GM12878 (cell line): ENCODE results near the gene MAST3. TPM values are rescaled to one million over a fixed set of nuclear protein-coding genes. Genes with fewer than 3 reads are reported as not detected.

Experiments used
- ATAC-seq: fragments of 200-7000 bp; cut with Tn5 transposase; 3 replicates; pipeline ENCODE4 v1.9.1; 2020; ENCODE audit warnings: mild to moderate bottlenecking, moderate library complexity
- BruUV-seq: library from RNA; stranded (reverse); fragments of 400-500 nt; replicated peaks from 2 replicates; lab custom pipeline; 2021; lab: Mats Ljungman, UMichigan
- CTCF ChIA-PET: fragments of 300-600 bp; sonication (Branson Sonifier 250); formaldehyde crosslinking; extraction: SDS; loops from one replicate; lab custom pipeline; 2021; ENCODE audit warnings: inconsistent platforms; lab: Yijun Ruan, JAX
- POLR2A ChIA-PET: fragments of 350-600 bp; formaldehyde crosslinking; extraction: SDS; loops from one replicate; lab custom pipeline; 2021; ENCODE audit warnings: inconsistent platforms; lab: Charles Lee
- RAD21 ChIA-PET: fragments of 300-600 bp; sonication (Branson Sonifier 250); formaldehyde crosslinking; loops from one replicate; lab custom pipeline; 2023; ENCODE audit warnings: antibody characterized with exemption; ENCODE audit not compliant: unreplicated experiment; lab: Charles Lee
- SMC1A ChIA-PET: fragments of 300-600 bp; sonication (Branson Sonifier 250); formaldehyde crosslinking; loops from one replicate; lab custom pipeline; 2023; ENCODE audit not compliant: unreplicated experiment, uncharacterized antibody; lab: Charles Lee
- DNase-seq: peaks from one replicate; pipeline ENCODE4 v3.0.0-alpha.2; 2011; ENCODE audit warnings: low read depth, low spot score
- FAIRE-seq: peaks from 3 replicates; lab custom pipeline; 2011; peaks lifted over from hg19 to GRCh38; lab: Jason Lieb, UNC
- H2AFZ ChIP-seq: 2 replicates; pipeline ENCODE4 v1.6.0; 2011; ENCODE audit warnings: low read depth, low read length, control low read depth; ENCODE audit not compliant: control insufficient read depth
- H3K27ac ChIP-seq: 2 replicates; pipeline ENCODE4 v1.5.1; 2011; ENCODE audit warnings: control low read depth; ENCODE audit not compliant: control insufficient read depth, insufficient read depth
- H3K27me3 ChIP-seq, 2 experiments: replicated peaks in 1 of 2; 2 replicates each; pipeline versions ENCODE4 v1.6.0 to v1.6.1; 2011; ENCODE audit warnings: low read length in 1 of 2; ENCODE audit not compliant: control insufficient read depth in 2 of 2, insufficient read depth in 2 of 2
- H3K36me3 ChIP-seq, 2 experiments: 2 replicates each; pipeline ENCODE4 v1.5.1; 2011; ENCODE audit warnings: low read length in 1 of 2; ENCODE audit not compliant: control insufficient read depth in 2 of 2, insufficient read depth in 2 of 2
- H3K4me1 ChIP-seq: 2 replicates; pipeline ENCODE4 v1.6.1; 2011; ENCODE audit warnings: mild to moderate bottlenecking, low read length, moderate library complexity, mixed read lengths; ENCODE audit not compliant: control insufficient read depth, insufficient read depth
- H3K4me2 ChIP-seq: 2 replicates; pipeline ENCODE4 v1.6.0; 2011; ENCODE audit warnings: control low read depth; ENCODE audit not compliant: control insufficient read depth, insufficient read depth
- H3K4me3 ChIP-seq: fragments of 200-600 bp; sonication (generic); 2 replicates; pipeline ENCODE4 v1.5.1; 2016
- H3K79me2 ChIP-seq: 2 replicates; pipeline ENCODE4 v1.6.0; 2011; ENCODE audit warnings: low read length; ENCODE audit not compliant: control insufficient read depth, insufficient read depth
- H3K9ac ChIP-seq: 2 replicates; pipeline ENCODE4 v1.8.0; 2011; ENCODE audit warnings: low read length, control low read depth, mixed read lengths; ENCODE audit not compliant: control insufficient read depth, insufficient read depth
- H3K9me3 ChIP-seq: replicated peaks from 3 replicates; pipeline ENCODE4 v1.5.1; 2011; ENCODE audit warnings: mild to moderate bottlenecking, low read length; ENCODE audit not compliant: control insufficient read depth, insufficient read depth
- H4K20me1 ChIP-seq: 2 replicates; pipeline ENCODE4 v1.6.0; 2011; ENCODE audit not compliant: control insufficient read depth, insufficient read depth
- BRCA1 ChIP-seq: IDR thresholded peaks from 2 replicates; pipeline ENCODE4 v1.6.1; 2011; ENCODE audit warnings: low read depth, low read length, improper control_type of control experiment
- CBX5 ChIP-seq: sonication (generic); IDR thresholded peaks from 2 replicates; pipeline ENCODE4 v1.6.1; 2016; ENCODE audit warnings: low read depth, moderate library complexity, mild to moderate bottlenecking, inconsistent platforms
- FOXM1 ChIP-seq: IDR thresholded peaks from 2 replicates; pipeline ENCODE4 v1.6.1; 2012; ENCODE audit warnings: low read depth, mild to moderate bottlenecking, inconsistent platforms, low read length, moderate library complexity
- IRF3 ChIP-seq: fragments of 450-650 bp; IDR thresholded peaks from 2 replicates; pipeline ENCODE4 v1.6.1; 2014; ENCODE audit warnings: mild to moderate bottlenecking
- MEF2B ChIP-seq: fragments of 450-650 bp; IDR thresholded peaks from 2 replicates; pipeline ENCODE4 v1.6.1; 2018; ENCODE audit warnings: mild to moderate bottlenecking, moderate library complexity; ENCODE audit not compliant: partially characterized antibody, poor library complexity, severe bottlenecking
- MXI1 ChIP-seq: fragments of 150-350 bp; IDR thresholded peaks from 2 replicates; pipeline ENCODE4 v1.6.1; 2011; ENCODE audit warnings: low read depth, mild to moderate bottlenecking, inconsistent platforms, low read length, improper control_type of control experiment
- RBBP5 ChIP-seq: fragments of 200-600 bp; sonication (generic); conservative IDR thresholded peaks from 2 replicates; pipeline ENCODE4 v1.6.1; 2016
- RELA ChIP-seq: fragments of 450-650 bp; IDR thresholded peaks from 2 replicates; pipeline ENCODE4 v1.8.0; 2014; ENCODE audit warnings: borderline replicate concordance; ENCODE audit not compliant: partially characterized antibody
- SP1 ChIP-seq: IDR thresholded peaks from one replicate; pipeline ENCODE4 v1.6.1; 2011; ENCODE audit warnings: low read depth, low read length
- SREBF1 ChIP-seq: IDR thresholded peaks from 2 replicates; pipeline ENCODE4 v1.6.1; 2012; ENCODE audit warnings: mild to moderate bottlenecking, low read length
- SRF ChIP-seq, 2 experiments: IDR thresholded peaks; 2 replicates each; pipeline ENCODE4 v1.6.1; 2011; ENCODE audit warnings: low read depth in 2 of 2, low read length in 2 of 2, mild to moderate bottlenecking in 1 of 2, moderate library complexity in 1 of 2
- WRNIP1 ChIP-seq: IDR thresholded peaks from 2 replicates; pipeline ENCODE4 v1.6.1; 2011; ENCODE audit warnings: low read depth, low read length, improper control_type of control experiment, borderline replicate concordance
- ZBTB11 ChIP-seq: fragments of 450-650 bp; formaldehyde crosslinking; IDR thresholded peaks from 2 replicates; pipeline ENCODE4 v1.5.0; 2022; ENCODE audit warnings: mild to moderate bottlenecking, missing genetic modification characterization
- WGBS: methylation state at CpG from one replicate; pipeline ENCODE4 v1.1.6; 2016; ENCODE audit warnings: low lambda C conversion rate; ENCODE audit not compliant: insufficient replicate concordance, insufficient coverage; ENCODE audit errors: missing lambda C conversion rate; 5-methylcytosine and 5-hydroxymethylcytosine counted together
- in situ Hi-C: fragments of 300-500 bp; cut with MboI; formaldehyde crosslinking; loops from 9 replicates; pipeline ENCODE4 v1.14.3; 2018; ENCODE audit warnings: mixed read lengths
- intact Hi-C: fragments of 100-400 bp; cut with micrococcal nuclease; formaldehyde crosslinking; loops from one replicate; pipeline ENCODE4 v1.14.2; 2022; ENCODE audit not compliant: unreplicated experiment
- polyA plus RNA-seq, 11 experiments: library from polyadenylated mRNA; depleted of rRNA in 4 of 11; unstranded in 6 of 11; stranded (reverse) in 5 of 11; fragments of >200 nt; fragmentation: Nextera tagmentation in 4 of 11; fragmentation: Illumina TruSeq in 1 of 11; extraction: Ambion mirVana in 4 of 11; extraction: Trizol in 1 of 11; gene quantifications; 1 replicate in 1 of 11; 2 replicates in 10 of 11; pipeline versions ENCODE4 v1.2.1 to v1.2.3, GENCODE V29; 2011 to 2016; ENCODE audit warnings: inconsistent platforms in 2 of 11, missing spikeins in 2 of 11, low read depth in 1 of 11
- total RNA-seq, 4 experiments: library from RNA; depleted of rRNA in 3 of 4; stranded (reverse); fragments of >200 nt in 3 of 4; fragmentation: Illumina TruSeq in 1 of 4; extraction: Trizol in 1 of 4; gene quantifications; 2 replicates each; pipeline versions ENCODE4 v1.2.1 to v1.2.3, GENCODE V29; 2013 to 2021
- TF ChIP-seq, protein P1 (sequence below): IDR thresholded peaks from 2 replicates; pipeline ENCODE4 v1.6.1; 2012; ENCODE audit warnings: low read depth, low read length, improper control_type of control experiment
- TF ChIP-seq, protein P2 (sequence below): fragments of 450-650 bp; IDR thresholded peaks from 2 replicates; pipeline ENCODE4 v1.6.1; 2017; ENCODE audit warnings: mild to moderate bottlenecking, low read depth, inconsistent platforms; ENCODE audit not compliant: poor library complexity, severe bottlenecking
- TF ChIP-seq, protein P3 (sequence below): fragments of 450-650 bp; IDR thresholded peaks from 2 replicates; pipeline ENCODE4 v1.6.1; 2016; ENCODE audit warnings: mild to moderate bottlenecking

Gene MAST3
- total and polyA plus RNA-seq, 10 of the 15 experiments (the other 5 are each of a cell fraction or from before 2014, with no cell fraction given), result 3.0 to 22.2 (median 7.5) TPM

- TF ChIP-seq, protein P1, sequence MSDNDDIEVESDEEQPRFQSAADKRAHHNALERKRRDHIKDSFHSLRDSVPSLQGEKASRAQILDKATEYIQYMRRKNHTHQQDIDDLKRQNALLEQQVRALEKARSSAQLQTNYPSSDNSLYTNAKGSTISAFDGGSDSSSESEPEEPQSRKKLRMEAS, result no peak
- TF ChIP-seq, protein P2, sequence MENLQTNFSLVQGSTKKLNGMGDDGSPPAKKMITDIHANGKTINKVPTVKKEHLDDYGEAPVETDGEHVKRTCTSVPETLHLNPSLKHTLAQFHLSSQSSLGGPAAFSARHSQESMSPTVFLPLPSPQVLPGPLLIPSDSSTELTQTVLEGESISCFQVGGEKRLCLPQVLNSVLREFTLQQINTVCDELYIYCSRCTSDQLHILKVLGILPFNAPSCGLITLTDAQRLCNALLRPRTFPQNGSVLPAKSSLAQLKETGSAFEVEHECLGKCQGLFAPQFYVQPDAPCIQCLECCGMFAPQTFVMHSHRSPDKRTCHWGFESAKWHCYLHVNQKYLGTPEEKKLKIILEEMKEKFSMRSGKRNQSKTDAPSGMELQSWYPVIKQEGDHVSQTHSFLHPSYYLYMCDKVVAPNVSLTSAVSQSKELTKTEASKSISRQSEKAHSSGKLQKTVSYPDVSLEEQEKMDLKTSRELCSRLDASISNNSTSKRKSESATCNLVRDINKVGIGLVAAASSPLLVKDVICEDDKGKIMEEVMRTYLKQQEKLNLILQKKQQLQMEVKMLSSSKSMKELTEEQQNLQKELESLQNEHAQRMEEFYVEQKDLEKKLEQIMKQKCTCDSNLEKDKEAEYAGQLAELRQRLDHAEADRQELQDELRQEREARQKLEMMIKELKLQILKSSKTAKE, result no peak
- TF ChIP-seq WRNIP1 (no peak), MXI1 (no peak), FOXM1 (no peak), SREBF1 (no peak), IRF3 (no peak)
These were observed 29.2 kb upstream of the MAST3 start (continued) for GRCh38 chr19:18068395-18068794.

DNA sequence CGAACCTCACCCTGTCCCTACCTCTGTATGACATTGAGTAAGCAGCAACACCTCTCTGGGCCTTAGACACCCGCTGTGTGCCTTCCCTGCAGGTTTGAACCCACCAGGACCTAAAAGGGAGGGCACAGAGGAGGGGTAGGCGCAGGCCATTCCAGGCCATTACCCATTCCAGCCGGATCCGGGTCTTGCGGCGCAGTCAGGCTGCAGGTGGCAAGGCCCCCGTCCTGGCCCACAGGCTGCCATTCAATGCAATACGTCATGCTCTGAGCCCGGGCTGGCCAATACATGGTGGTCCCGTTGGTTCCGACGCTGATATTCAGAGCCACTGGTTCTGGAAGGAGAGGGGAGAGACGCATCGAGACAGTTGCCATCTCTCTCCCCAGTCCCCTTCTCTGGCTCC lies 28.2 kb upstream of the MAST3 start:
- Histone ChIP-seq H3K27me3 (no peaks in the 10 kb centered on the region), H3K27ac (no peak overlapping the region), H3K9ac (no peak overlapping the region), H3K4me2 (no peak overlapping the region), H3K4me1 (no peaks in the 10 kb centered on the region), H3K4me3 (no peak overlapping the region), H3K36me3 (peaks cover 0 to 5% of the 10 kb centered on the region in 2 experiments; a peak in 3 of 4 replicates), H4K20me1 (no peaks in the 10 kb centered on the region), H3K9me3 (no peaks in the 10 kb centered on the region), H2AFZ (no peak overlapping the region), H3K79me2 (no peaks in the 10 kb centered on the region)
- DNase-seq (no peak), ATAC-seq (no peak), FAIRE-seq (no peak)
- BruUV-seq, result no TSS peak
- WGBS, result 67% methylated on average over 10 of the region's 15 CpGs
- POLR2A ChIA-PET, result no interaction called here
- intact Hi-C loops (no loop called here), in situ Hi-C loops (no loop called here)
- RAD21 ChIA-PET, result no interaction called here
- CTCF ChIA-PET, result no interaction called here
- SMC1A ChIA-PET, result no interaction called here
- TF ChIP-seq, protein P3, sequence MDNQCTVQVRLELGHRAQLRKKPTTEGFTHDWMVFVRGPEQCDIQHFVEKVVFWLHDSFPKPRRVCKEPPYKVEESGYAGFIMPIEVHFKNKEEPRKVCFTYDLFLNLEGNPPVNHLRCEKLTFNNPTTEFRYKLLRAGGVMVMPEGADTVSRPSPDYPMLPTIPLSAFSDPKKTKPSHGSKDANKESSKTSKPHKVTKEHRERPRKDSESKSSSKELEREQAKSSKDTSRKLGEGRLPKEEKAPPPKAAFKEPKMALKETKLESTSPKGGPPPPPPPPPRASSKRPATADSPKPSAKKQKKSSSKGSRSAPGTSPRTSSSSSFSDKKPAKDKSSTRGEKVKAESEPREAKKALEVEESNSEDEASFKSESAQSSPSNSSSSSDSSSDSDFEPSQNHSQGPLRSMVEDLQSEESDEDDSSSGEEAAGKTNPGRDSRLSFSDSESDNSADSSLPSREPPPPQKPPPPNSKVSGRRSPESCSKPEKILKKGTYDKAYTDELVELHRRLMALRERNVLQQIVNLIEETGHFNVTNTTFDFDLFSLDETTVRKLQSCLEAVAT, result no peak
- TF ChIP-seq MEF2B (no peak), RELA (no peak), ZBTB11 (CRISPR knock-in tag) (no peak), BRCA1 (no peak), SP1 (no peak), SRF (IDR thresholded peaks at IDR 0.05; ENCODE audit: low read depth in 2 of 2, low read length in 2 of 2) (no peak), CBX5 (no peak), RBBP5 (no peak)
